Ovary (tissue), 3 donors: ENCODE results near the gene SVIL.

ENCODE experiments used
- CTCF ChIP-seq, 3 donors: fragments of 450-650 bp in 2 of 3; fragments of 200-600 bp in 1 of 3; IDR thresholded peaks; one replicate each; pipeline versions ENCODE4 v1.5.1 to v1.8.0; 2016 to 2022; ENCODE audit warnings: antibody characterized with exemption in 3 of 3, mild to moderate bottlenecking in 1 of 3
- EP300 ChIP-seq: sonication (generic); formaldehyde crosslinking; IDR thresholded peaks from one replicate; pipeline ENCODE4 v1.6.1; 2017; ENCODE audit warnings: antibody characterized with exemption
- POLR2A ChIP-seq: fragments of 450-650 bp; IDR thresholded peaks from one replicate; pipeline ENCODE4 v1.6.1; 2017; ENCODE audit warnings: antibody characterized with exemption, mild to moderate bottlenecking, moderate library complexity
- donor health status: DM: no; HTN: no; CAD: no.

- TF ChIP-seq CTCF (IDR thresholded peaks at IDR 0.05) (no peak), POLR2A (no peak), EP300 (no peak)
These were observed 220.3 kb downstream of the SVIL start for GRCh38 chr10:29414501-29414900.
